ENCODE results near the gene CEMIP2. TPM values are rescaled to one million over a fixed set of nuclear protein-coding genes. Genes with fewer than 3 reads are reported as not detected.

Gene CEMIP2
- total RNA-seq, 4 donors from 2014 or later: 10.6 to 29.9 (median 14.7) TPM

GRCh38 chr9:71752352-71752751 is 16.0 kb downstream of the CEMIP2 start:
- Histone ChIP-seq H3K27me3 (no peaks in the 10 kb centered on the region), H3K4me3 (no peak overlapping the region), H3K27ac (no peak overlapping the region), H3K4me1 (peaks cover 0 to 9% of the 10 kb centered on the region in 2 donors), H3K36me3 (peaks cover 0 to 17% of the 10 kb centered on the region in 2 donors), H3K9me3 (no peaks in the 10 kb centered on the region)
- in situ Hi-C loops (cut with MboI; ENCODE audit: low sequenced_read_pairs in 4 of 4) (loop anchor here in 1 of 4 donors (25.0 kb wide), 1 partner anchor 110 kb away; no protein-coding TSS in a partner anchor), intact Hi-C loops (cut with DNase I; ENCODE audit: low total_unique reads) (no loop called here)
- ATAC-seq (no peak), DNase-seq (no peak)
- TF ChIP-seq POLR2A (IDR thresholded peaks at IDR 0.05): no peak
- no peak for TF ChIP-seq CTCF (IDR thresholded peaks at IDR 0.05 in 4 of 5, conservative IDR thresholded peaks at IDR 0.05 in 1 of 5)

GRCh38 chr9:71748280-71748743 is 20.0 kb downstream of the CEMIP2 start:
- DNase-seq (no peak), ATAC-seq (no peak)
- Histone ChIP-seq H3K36me3 (peaks cover 0 to 17% of the 10 kb centered on the region in 2 donors), H3K27me3 (no peaks in the 10 kb centered on the region), H3K4me1 (peaks cover 3 to 9% of the 10 kb centered on the region in 2 donors), H3K4me3 (no peak overlapping the region), H3K27ac (no peak overlapping the region), H3K9me3 (no peaks in the 10 kb centered on the region)
- in situ Hi-C loops (cut with MboI; ENCODE audit: low sequenced_read_pairs in 4 of 4) (no loop called here), intact Hi-C loops (cut with DNase I; ENCODE audit: low total_unique reads) (no loop called here)
- TF ChIP-seq POLR2A (IDR thresholded peaks at IDR 0.05) (no peak), CTCF (IDR thresholded peaks at IDR 0.05 in 4 of 5, conservative IDR thresholded peaks at IDR 0.05 in 1 of 5) (no peak)

GRCh38 chr9:71747576-71747975 is 20.7 kb downstream of the CEMIP2 start:
- Histone ChIP-seq H3K27ac (no peak overlapping the region), H3K4me3 (no peak overlapping the region), H3K27me3 (no peaks in the 10 kb centered on the region), H3K9me3 (no peaks in the 10 kb centered on the region), H3K36me3 (peaks cover 0 to 17% of the 10 kb centered on the region in 2 donors), H3K4me1 (peaks cover 8 to 15% of the 10 kb centered on the region in 2 donors)
- DNase-seq: no peak
- TF ChIP-seq POLR2A (IDR thresholded peaks at IDR 0.05): no peak
- no peak for TF ChIP-seq CTCF (IDR thresholded peaks at IDR 0.05 in 4 of 5, conservative IDR thresholded peaks at IDR 0.05 in 1 of 5)
- in situ Hi-C loops (cut with MboI; ENCODE audit: low sequenced_read_pairs in 4 of 4) (no loop called here), intact Hi-C loops (cut with DNase I; ENCODE audit: low total_unique reads) (no loop called here)
- ATAC-seq: no peak

GRCh38 chr9:71746758-71747125 is 21.6 kb downstream of the CEMIP2 start:
- in situ Hi-C loops (cut with MboI; ENCODE audit: low sequenced_read_pairs in 4 of 4): no loop called here
- H3K27ac ChIP-seq: no peak overlapping the region

More at GRCh38 chr9:71746758-71747125, 21.6 kb downstream of the CEMIP2 start:
- TF ChIP-seq POLR2A (IDR thresholded peaks at IDR 0.05): no peak
- no peak for TF ChIP-seq CTCF (IDR thresholded peaks at IDR 0.05 in 4 of 5, conservative IDR thresholded peaks at IDR 0.05 in 1 of 5)
- H3K9me3 ChIP-seq: no peaks in the 10 kb centered on the region
- H3K36me3 ChIP-seq: peaks cover 0 to 17% of the 10 kb centered on the region in 2 donors
- no peak for DNase-seq
- no peak for ATAC-seq
- H3K27me3 ChIP-seq: no peaks in the 10 kb centered on the region
- H3K4me1 ChIP-seq: peaks cover 8 to 19% of the 10 kb centered on the region in 2 donors
- intact Hi-C loops (cut with DNase I; ENCODE audit: low total_unique reads): no loop called here
- no peak overlapping the region for H3K4me3 ChIP-seq
